Liver (tissue), 9 donors: Measurements from ENCODE around the gene SLX9. TPM values are rescaled to one million over a fixed set of nuclear protein-coding genes. Genes with fewer than 3 reads are reported as not detected.

ENCODE experiments used
- DNase-seq: peaks from one replicate; pipeline ENCODE4 v3.0.0-alpha.2; 2017; ENCODE audit warnings: low spot score
- H3K27ac ChIP-seq, 2 donors: one replicate each; pipeline ENCODE4 v1.7.0; 2013; ENCODE audit warnings: inconsistent platforms in 2 of 2, low read length in 2 of 2, control low read depth in 1 of 2, low read depth in 1 of 2, mild to moderate bottlenecking in 1 of 2
- H3K27me3 ChIP-seq, 4 donors: one replicate each; pipeline versions ENCODE4 v1.6.1 to v1.7.0; 2013; ENCODE audit warnings: low read length in 3 of 4, inconsistent platforms in 1 of 4, mild to moderate bottlenecking in 1 of 4, moderate library complexity in 1 of 4; ENCODE audit not compliant: control insufficient read depth in 4 of 4, insufficient read depth in 4 of 4
- H3K36me3 ChIP-seq, 4 donors: one replicate each; pipeline versions ENCODE4 v1.6.1 to v1.7.0; 2013; ENCODE audit warnings: low read length in 3 of 4, mild to moderate bottlenecking in 3 of 4, low read depth in 1 of 4, moderate library complexity in 1 of 4; ENCODE audit not compliant: control insufficient read depth in 4 of 4, insufficient read depth in 3 of 4
- H3K4me1 ChIP-seq, 4 donors: one replicate each; pipeline versions ENCODE4 v1.6.1 to v1.7.0; 2013; ENCODE audit warnings: low read length in 3 of 4, mild to moderate bottlenecking in 3 of 4, moderate library complexity in 1 of 4; ENCODE audit not compliant: control insufficient read depth in 4 of 4, insufficient read depth in 4 of 4
- H3K4me3 ChIP-seq, 3 donors: one replicate each; pipeline versions ENCODE4 v1.6.1 to v1.7.0; 2013; ENCODE audit warnings: low read length in 3 of 3, control low read depth in 1 of 3, low read depth in 1 of 3, mild to moderate bottlenecking in 1 of 3
- H3K9ac ChIP-seq, 2 donors: one replicate each; pipeline ENCODE4 v1.7.0; 2013; ENCODE audit warnings: low read length in 2 of 2, mild to moderate bottlenecking in 2 of 2, moderate library complexity in 2 of 2, control low read depth in 1 of 2, low read depth in 1 of 2
- H3K9me3 ChIP-seq, 4 donors: one replicate each; pipeline versions ENCODE4 v1.6.1 to v1.7.0; 2013; ENCODE audit warnings: low read length in 3 of 4; ENCODE audit not compliant: control insufficient read depth in 4 of 4
- ATF3 ChIP-seq: IDR thresholded peaks from 2 replicates; pipeline ENCODE4 v1.6.1; 2016; ENCODE audit warnings: antibody characterized with exemption
- CTCF ChIP-seq: fragments of 150-350 bp; IDR thresholded peaks from 2 replicates; pipeline ENCODE4 v1.5.1; 2017; ENCODE audit warnings: improper control_type of control experiment, low read depth, low read length; ENCODE audit not compliant: missing input control
- EGR1 ChIP-seq, 2 donors: IDR thresholded peaks; 2 replicates each; pipeline ENCODE4 v1.6.1; 2016 to 2018; ENCODE audit warnings: antibody characterized with exemption in 2 of 2, low read depth in 2 of 2
- FOXA2 ChIP-seq: IDR thresholded peaks from 2 replicates; pipeline ENCODE4 v1.6.1; 2016; ENCODE audit warnings: antibody characterized with exemption
- HNF4A ChIP-seq, 2 donors: conservative IDR thresholded peaks; 2 replicates each; pipeline ENCODE4 v1.6.1; 2016; ENCODE audit warnings: antibody characterized with exemption in 2 of 2, mild to moderate bottlenecking in 2 of 2
- HNF4G ChIP-seq: IDR thresholded peaks from 2 replicates; pipeline ENCODE4 v1.6.1; 2016; ENCODE audit warnings: antibody characterized with exemption
- JUND ChIP-seq, 2 donors: IDR thresholded peaks; 2 replicates each; pipeline ENCODE4 v1.6.1; 2016; ENCODE audit warnings: antibody characterized with exemption in 2 of 2
- MAX ChIP-seq: IDR thresholded peaks from 2 replicates; pipeline ENCODE4 v1.6.1; 2016; ENCODE audit warnings: antibody characterized with exemption
- NR2F2 ChIP-seq: IDR thresholded peaks from 2 replicates; pipeline ENCODE4 v1.6.1; 2016; ENCODE audit warnings: antibody characterized with exemption
- RAD21 ChIP-seq, 2 donors: IDR thresholded peaks; 2 replicates each; pipeline ENCODE4 v1.6.1; 2016; ENCODE audit warnings: antibody characterized with exemption in 2 of 2, mild to moderate bottlenecking in 2 of 2
- SP1 ChIP-seq: IDR thresholded peaks from 2 replicates; pipeline ENCODE4 v1.6.1; 2018; ENCODE audit warnings: antibody characterized with exemption, mild to moderate bottlenecking
- WGBS: extraction: QIAGEN DNeasy Blood & Tissue Kit; methylation state at CpG from one replicate; pipeline ENCODE4 v1.1.7; 2013; 5-methylcytosine and 5-hydroxymethylcytosine counted together
- polyA plus RNA-seq, 2 donors: library from polyadenylated mRNA; stranded (reverse) in 1 of 2; unstranded in 1 of 2; fragments of 200-250 nt in 1 of 2; fragments of >200 nt in 1 of 2; fragmentation: Nextera tagmentation in 1 of 2; extraction: Ambion mirVana in 1 of 2; gene quantifications; one replicate each; pipeline versions ENCODE4 v1.2.1 to v1.2.3, GENCODE V29; 2013 to 2015
- total RNA-seq, 2 donors: library from RNA; depleted of rRNA; stranded (reverse); fragments of >200 nt; gene quantifications; one replicate each; pipeline ENCODE4 v1.2.3, GENCODE V29; 2014
- donor health status: healthy.
- donor health status: healthy.
- donor health status: healthy.
- donor health status: healthy.
- donor health status: healthy.

The SLX9 gene
- total and polyA plus RNA-seq, 4 donors = 7.5 to 20.3 (median 12.2) TPM

- TF ChIP-seq CTCF = no peak
- no peak for TF ChIP-seq FOXA2
- no peak for TF ChIP-seq SP1
- no peak for TF ChIP-seq RAD21 (IDR thresholded peaks at IDR 0.05)
- no peak for TF ChIP-seq HNF4A (conservative IDR thresholded peaks at IDR 0.05)
- no peak for TF ChIP-seq NR2F2
- no peak for TF ChIP-seq MAX
- no peak for TF ChIP-seq ATF3
- Histone ChIP-seq H3K9ac (no peak overlapping the region), H3K36me3 (peaks cover 5 to 19% (median 8%) of the 10 kb centered on the region in 4 donors), H3K4me1 (peaks cover 5 to 18% (median 12%) of the 10 kb centered on the region in 4 donors), H3K9me3 (no peaks in the 10 kb centered on the region), H3K4me3 (no peak overlapping the region), H3K27me3 (no peaks in the 10 kb centered on the region), H3K27ac (no peak overlapping the region)
- 95% methylated on average over 35 of the region's 35 CpGs for WGBS
- no peak for DNase-seq
Observed at GRCh38 chr21:44956356-44957046, 16.7 kb downstream of the SLX9 start.

GRCh38 chr21:44957047-44957831 is 17.4 kb downstream of the SLX9 start:
- no peaks in the 10 kb centered on the region for H3K9me3 ChIP-seq
- TF ChIP-seq FOXA2 (no peak), HNF4A (conservative IDR thresholded peaks at IDR 0.05) (no peak), EGR1 (IDR thresholded peaks at IDR 0.05; ENCODE audit: low read depth in 2 of 2) (no peak), RAD21 (IDR thresholded peaks at IDR 0.05) (no peak), HNF4G (no peak), SP1 (no peak), MAX (no peak), CTCF (no peak), JUND (IDR thresholded peaks at IDR 0.05) (no peak)
- H3K4me1 ChIP-seq = peaks cover 3 to 18% (median 12%) of the 10 kb centered on the region in 4 donors
- no peak for DNase-seq
- H3K9ac ChIP-seq = no peak overlapping the region
- H3K36me3 ChIP-seq = peaks cover 5 to 19% (median 9%) of the 10 kb centered on the region in 4 donors
- no peak overlapping the region for H3K4me3 ChIP-seq
- WGBS = 93% methylated on average over 22 of the region's 22 CpGs
- H3K27ac ChIP-seq = no peak overlapping the region
- H3K27me3 ChIP-seq = no peaks in the 10 kb centered on the region
